ENCODE measurements around the gene OVOL1. TPM values are rescaled to one million over a fixed set of nuclear protein-coding genes. Genes with fewer than 3 reads are reported as not detected.
"Not testable (repeated sequence)": the region's sequence is repeated elsewhere in the genome, so short reads cannot be mapped to it uniquely, and the experiment has no call there.

OVOL1 gene
- 0.16 TPM in 2 replicates for total RNA-seq

DNA sequence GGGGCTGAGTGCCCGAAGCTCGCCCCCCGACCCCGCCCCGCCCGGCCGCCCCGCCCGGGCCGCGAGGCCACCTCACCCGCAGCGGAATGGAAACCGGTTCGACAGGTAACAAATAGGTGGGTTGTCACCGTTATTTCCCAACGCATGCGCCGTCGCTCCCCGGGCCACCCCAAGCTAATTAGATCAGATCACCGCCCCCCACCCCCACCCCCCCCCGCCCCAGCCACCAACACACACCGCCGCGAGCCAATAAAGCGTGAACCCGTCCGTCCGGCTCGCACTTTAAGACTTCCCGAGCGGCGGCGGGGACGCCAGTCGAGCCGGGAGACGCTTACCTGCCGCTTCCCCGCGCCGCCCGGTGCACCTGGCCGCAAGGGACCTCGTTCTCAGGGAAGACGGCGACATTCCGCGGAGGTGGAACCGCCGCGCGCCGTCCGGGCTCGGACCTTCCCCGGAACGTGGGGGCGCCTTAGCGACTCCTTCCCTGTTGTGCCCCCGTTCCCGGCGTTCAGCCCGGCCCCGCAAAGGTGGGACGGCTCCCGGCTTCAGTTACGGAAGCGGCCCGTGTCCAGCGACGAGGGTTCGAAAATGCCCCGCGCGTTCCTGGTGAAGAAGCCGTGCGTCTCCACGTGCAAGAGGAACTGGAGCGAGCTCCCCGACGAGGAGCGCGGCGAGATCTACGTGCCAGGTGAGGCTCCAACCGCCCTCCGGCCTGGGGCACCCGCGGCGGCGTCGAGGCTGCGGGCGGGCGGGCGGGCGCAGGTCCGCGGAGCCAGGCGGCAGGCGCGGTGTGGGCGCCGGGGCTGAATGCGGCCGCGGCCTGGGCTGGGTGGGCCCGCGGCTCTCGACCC lies at the start of gene OVOL1:
OVOL1 (plus strand) TSS at position 278 of the 851 bp plus-strand sequence; CDS start at position 589, 311 bp downstream.
- Mint-ChIP-seq H3K4me1 (ENCODE audit: low read depth) (peaks cover 37% of the 10 kb centered on the region), H3K36me3 (ENCODE audit: low read depth) (peaks cover 3% of the 10 kb centered on the region), H3K27me3 (ENCODE audit: low read depth) (peaks cover 39% of the 10 kb centered on the region), H3K27ac (no peak within 1 kb of the TSS), H3K9me3 (no peaks in the 10 kb centered on the region), H3K4me3 (ENCODE audit: low read depth) (peak within 1 kb of the TSS; percentile 51)
- no peak for DNase-seq (ENCODE audit: low spot score)
- intact Hi-C loops (cut with micrococcal nuclease): no loop called here

DNA sequence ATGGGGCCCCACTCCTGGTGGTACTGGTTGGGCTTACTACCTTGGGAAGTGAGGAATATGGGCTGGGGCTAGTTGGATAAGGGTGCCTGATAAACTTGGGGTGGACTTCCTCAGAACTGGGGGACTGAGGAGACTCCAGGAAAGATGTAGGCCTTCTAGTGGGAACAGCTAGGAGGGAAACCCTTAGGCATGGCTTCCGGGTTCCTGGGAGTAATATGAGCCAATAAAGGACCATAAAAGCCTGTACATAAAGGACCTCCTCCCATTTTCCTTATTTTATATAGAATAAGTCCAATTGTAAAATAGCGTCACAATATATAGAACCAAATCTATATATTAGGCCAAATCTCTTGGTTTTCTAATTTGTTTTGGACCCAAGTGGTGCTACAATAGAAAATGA lies 47.8 kb upstream of the OVOL1 start:
- Mint-ChIP-seq H3K27ac (no peak overlapping the region), H3K4me1 (ENCODE audit: low read depth) (no peaks in the 10 kb centered on the region), H3K27me3 (ENCODE audit: low read depth) (peaks cover 29% of the 10 kb centered on the region), H3K9me3 (peaks cover 12% of the 10 kb centered on the region), H3K4me3 (ENCODE audit: low read depth) (no peak overlapping the region), H3K36me3 (ENCODE audit: low read depth) (no peaks in the 10 kb centered on the region)
- intact Hi-C loops (cut with micrococcal nuclease): no loop called here
- no peak for DNase-seq (ENCODE audit: low spot score)

DNA sequence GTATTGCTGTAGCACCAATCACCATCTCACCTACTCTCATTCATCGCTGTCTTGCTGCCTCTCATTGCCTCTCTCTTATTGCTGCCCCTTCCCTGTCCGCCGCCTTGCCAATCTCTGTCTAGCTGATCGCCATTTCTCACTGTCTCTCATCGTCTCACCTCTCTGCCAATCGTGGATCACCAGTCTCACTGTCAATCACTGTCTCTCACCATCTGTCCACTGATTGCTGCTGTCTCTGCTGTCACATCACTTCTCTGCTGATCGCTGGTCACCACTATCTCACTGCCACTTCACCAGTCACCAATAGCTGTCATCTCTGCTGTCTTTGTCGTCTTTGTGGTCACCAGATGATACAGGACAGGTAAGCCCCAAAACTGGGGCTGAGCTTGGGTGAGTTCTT lies 45.7 kb upstream of the OVOL1 start:
- no peak overlapping the region for H3K4me3 Mint-ChIP-seq (ENCODE audit: low read depth)
- peaks cover 11% of the 10 kb centered on the region for H3K9me3 Mint-ChIP-seq
- no peaks in the 10 kb centered on the region for H3K36me3 Mint-ChIP-seq (ENCODE audit: low read depth)
- intact Hi-C loops (cut with micrococcal nuclease): no loop called here
- peaks cover 24% of the 10 kb centered on the region for H3K27me3 Mint-ChIP-seq (ENCODE audit: low read depth)
- no peak overlapping the region for H3K27ac Mint-ChIP-seq
- DNase-seq (ENCODE audit: low spot score): no peak
- H3K4me1 Mint-ChIP-seq (ENCODE audit: low read depth): no peaks in the 10 kb centered on the region

GRCh38 chr11:65742353-65742752 lies 44.5 kb upstream of the OVOL1 start:
- Mint-ChIP-seq H3K9me3 (no peaks in the 10 kb centered on the region), H3K4me1 (ENCODE audit: low read depth) (no peaks in the 10 kb centered on the region), H3K36me3 (ENCODE audit: low read depth) (no peaks in the 10 kb centered on the region), H3K4me3 (ENCODE audit: low read depth) (no peak overlapping the region), H3K27me3 (ENCODE audit: low read depth) (peaks cover 21% of the 10 kb centered on the region), H3K27ac (no peak overlapping the region)
- intact Hi-C loops (cut with micrococcal nuclease): no loop called here
- no peak for DNase-seq (ENCODE audit: low spot score)

DNA sequence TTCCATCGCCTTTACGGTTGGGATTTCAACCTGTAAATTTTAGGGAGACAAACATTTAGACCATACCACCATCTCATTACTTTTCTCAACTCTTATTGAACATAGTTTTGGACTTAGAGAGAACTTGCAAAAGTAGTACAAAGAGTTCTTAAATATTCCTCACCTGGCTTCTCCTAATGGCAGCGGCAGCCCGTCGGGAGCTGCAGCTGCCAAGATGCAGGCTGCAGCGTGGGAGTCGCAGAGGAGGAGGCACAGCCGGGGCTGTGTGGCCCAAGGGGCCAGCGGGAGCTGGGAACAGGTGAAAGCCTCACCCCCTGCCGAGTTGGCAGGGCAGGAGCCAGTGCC lies 43.2 kb upstream of the OVOL1 start:
- H3K9me3 Mint-ChIP-seq: no peaks in the 10 kb centered on the region
- H3K27me3 Mint-ChIP-seq (ENCODE audit: low read depth): peaks cover 17% of the 10 kb centered on the region
- H3K36me3 Mint-ChIP-seq (ENCODE audit: low read depth): no peaks in the 10 kb centered on the region
- no peak overlapping the region for H3K27ac Mint-ChIP-seq
- intact Hi-C loops (cut with micrococcal nuclease): no loop called here
- no peak overlapping the region for H3K4me3 Mint-ChIP-seq (ENCODE audit: low read depth)
- DNase-seq (ENCODE audit: low spot score): no peak
- no peaks in the 10 kb centered on the region for H3K4me1 Mint-ChIP-seq (ENCODE audit: low read depth)

DNA sequence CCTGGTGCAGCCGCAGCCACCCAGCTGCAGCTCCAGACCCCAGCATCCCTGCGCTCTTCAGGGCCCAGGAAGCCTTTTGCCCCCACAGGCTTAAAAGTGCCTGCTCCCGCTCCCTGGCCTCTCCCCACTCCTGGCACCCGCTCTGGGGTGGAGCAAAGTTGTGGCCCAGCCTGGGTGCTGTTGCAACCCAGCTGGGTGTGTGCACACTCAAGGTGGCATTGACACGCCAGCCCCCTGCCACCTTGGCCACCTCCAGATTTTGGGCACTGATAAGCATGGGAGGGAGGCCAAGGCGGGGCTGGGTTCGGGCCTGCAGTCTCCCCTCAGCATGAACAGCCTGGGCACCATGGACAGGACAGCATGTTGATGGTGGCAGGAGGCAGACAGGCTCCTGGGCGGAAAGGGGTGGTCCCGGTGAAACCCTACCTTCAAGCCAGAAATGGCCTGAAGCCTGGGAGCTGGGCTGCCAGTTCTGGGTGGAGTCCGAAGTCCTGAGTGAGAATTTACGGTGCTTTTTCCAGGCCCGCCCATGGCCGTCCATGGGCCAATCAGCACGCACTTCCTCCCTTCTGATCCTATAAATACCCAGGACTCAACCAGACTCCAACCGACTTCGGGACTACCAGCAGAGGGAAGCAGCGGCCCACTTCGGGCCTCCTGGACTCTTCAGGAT lies 42.7 kb upstream of the OVOL1 start:
- Mint-ChIP-seq H3K4me1 (ENCODE audit: low read depth) (no peaks in the 10 kb centered on the region), H3K36me3 (ENCODE audit: low read depth) (no peaks in the 10 kb centered on the region), H3K27me3 (ENCODE audit: low read depth) (peaks cover 21% of the 10 kb centered on the region), H3K4me3 (ENCODE audit: low read depth) (no peak overlapping the region), H3K9me3 (no peaks in the 10 kb centered on the region), H3K27ac (no peak overlapping the region)
- intact Hi-C loops (cut with micrococcal nuclease): no loop called here
- DNase-seq (ENCODE audit: low spot score): no peak

DNA sequence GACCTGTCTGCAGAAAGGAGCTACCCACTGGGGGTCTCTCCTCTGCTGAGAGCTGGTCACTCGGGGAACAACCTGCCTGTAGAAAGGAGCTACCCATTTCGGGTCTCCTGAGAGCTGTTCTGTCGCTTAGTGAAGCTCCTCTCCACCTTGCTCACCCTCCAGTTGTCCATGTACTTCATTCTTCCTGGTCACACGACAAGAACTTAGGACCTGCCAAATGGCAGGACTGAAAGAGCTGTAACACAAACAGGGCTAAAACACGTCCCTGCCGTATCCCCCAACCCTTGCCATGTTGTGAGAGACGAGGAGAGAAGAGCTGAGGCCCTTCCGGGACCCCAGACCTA lies 42.2 kb upstream of the OVOL1 start:
- Mint-ChIP-seq H3K9me3 (no peaks in the 10 kb centered on the region), H3K4me1 (ENCODE audit: low read depth) (no peaks in the 10 kb centered on the region), H3K4me3 (ENCODE audit: low read depth) (no peak overlapping the region), H3K27ac (no peak overlapping the region), H3K36me3 (ENCODE audit: low read depth) (no peaks in the 10 kb centered on the region), H3K27me3 (ENCODE audit: low read depth) (peaks cover 25% of the 10 kb centered on the region)
- DNase-seq (ENCODE audit: low spot score): no peak
- intact Hi-C loops (cut with micrococcal nuclease): no loop called here

- H3K27ac Mint-ChIP-seq: no peak overlapping the region
- no peak for DNase-seq (ENCODE audit: low spot score)
- no peak overlapping the region for H3K4me3 Mint-ChIP-seq (ENCODE audit: low read depth)
- H3K4me1 Mint-ChIP-seq (ENCODE audit: low read depth): no peaks in the 10 kb centered on the region
- H3K27me3 Mint-ChIP-seq (ENCODE audit: low read depth): peaks cover 28% of the 10 kb centered on the region
- no peaks in the 10 kb centered on the region for H3K36me3 Mint-ChIP-seq (ENCODE audit: low read depth)
- intact Hi-C loops (cut with micrococcal nuclease): no loop called here
- H3K9me3 Mint-ChIP-seq: no peaks in the 10 kb centered on the region
These were observed 41.8 kb upstream of the OVOL1 start for GRCh38 chr11:65745049-65745448.

- intact Hi-C loops (cut with micrococcal nuclease): loop anchor here (10.0 kb wide), 1 partner anchor 53 kb away; no protein-coding TSS in a partner anchor
- not testable (repeated sequence) for H3K27me3 Mint-ChIP-seq (ENCODE audit: low read depth); H3K36me3 Mint-ChIP-seq (ENCODE audit: low read depth); H3K4me3 Mint-ChIP-seq (ENCODE audit: low read depth); H3K9me3 Mint-ChIP-seq; H3K4me1 Mint-ChIP-seq (ENCODE audit: low read depth); DNase-seq (ENCODE audit: low spot score); H3K27ac Mint-ChIP-seq
These were observed 24.7 kb upstream of the OVOL1 start for GRCh38 chr11:65762169-65762568.

- DNase-seq (ENCODE audit: low spot score); H3K36me3 Mint-ChIP-seq (ENCODE audit: low read depth); H3K27me3 Mint-ChIP-seq (ENCODE audit: low read depth); H3K27ac Mint-ChIP-seq; H3K4me3 Mint-ChIP-seq (ENCODE audit: low read depth); H3K4me1 Mint-ChIP-seq (ENCODE audit: low read depth); H3K9me3 Mint-ChIP-seq: not testable (repeated sequence)
- intact Hi-C loops (cut with micrococcal nuclease): loop anchor here (10.0 kb wide), 1 partner anchor 52 kb away; no protein-coding TSS in a partner anchor
These were observed 24.0 kb upstream of the OVOL1 start for GRCh38 chr11:65762816-65763215.

- Mint-ChIP-seq H3K4me1 (ENCODE audit: low read depth) (peaks cover 4% of the 10 kb centered on the region), H3K9me3 (no peaks in the 10 kb centered on the region), H3K4me3 (ENCODE audit: low read depth) (no peak overlapping the region), H3K27ac (no peak overlapping the region), H3K27me3 (ENCODE audit: low read depth) (peaks cover 2% of the 10 kb centered on the region), H3K36me3 (ENCODE audit: low read depth) (no peaks in the 10 kb centered on the region)
- intact Hi-C loops (cut with micrococcal nuclease): loop anchor here (10.0 kb wide), 1 partner anchor 50 kb away; no protein-coding TSS in a partner anchor
- no peak for DNase-seq (ENCODE audit: low spot score)
These were observed 22.4 kb upstream of the OVOL1 start for GRCh38 chr11:65764434-65764833.

DNA sequence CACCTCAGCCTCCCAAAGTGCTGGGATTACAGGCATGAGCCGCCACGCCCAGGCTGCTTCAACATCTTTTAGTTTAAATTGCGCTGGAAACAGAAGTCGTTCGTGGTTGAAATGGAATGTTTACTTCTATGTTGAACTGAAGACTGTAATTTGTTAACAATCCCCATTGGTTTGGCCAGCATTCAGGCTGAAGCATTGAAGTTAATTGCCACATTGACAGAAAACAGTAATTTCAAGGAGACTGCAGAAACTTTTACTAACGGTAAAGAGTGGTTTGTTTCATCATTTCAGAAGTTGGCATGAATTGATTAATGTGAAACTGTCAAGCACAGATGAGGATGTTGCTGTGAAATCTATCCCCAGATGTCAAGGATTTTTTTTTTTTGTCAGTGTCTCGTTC lies 20.3 kb upstream of the OVOL1 start:
- peaks cover under 1% of the 10 kb centered on the region for H3K27me3 Mint-ChIP-seq (ENCODE audit: low read depth)
- H3K4me3 Mint-ChIP-seq (ENCODE audit: low read depth): no peak overlapping the region
- no peaks in the 10 kb centered on the region for H3K36me3 Mint-ChIP-seq (ENCODE audit: low read depth)
- H3K9me3 Mint-ChIP-seq: no peaks in the 10 kb centered on the region
- intact Hi-C loops (cut with micrococcal nuclease): loop anchor here (10.0 kb wide), 1 partner anchor 48 kb away; no protein-coding TSS in a partner anchor
- peaks cover 8% of the 10 kb centered on the region for H3K4me1 Mint-ChIP-seq (ENCODE audit: low read depth)
- no peak overlapping the region for H3K27ac Mint-ChIP-seq
- DNase-seq (ENCODE audit: low spot score): no peak

DNA sequence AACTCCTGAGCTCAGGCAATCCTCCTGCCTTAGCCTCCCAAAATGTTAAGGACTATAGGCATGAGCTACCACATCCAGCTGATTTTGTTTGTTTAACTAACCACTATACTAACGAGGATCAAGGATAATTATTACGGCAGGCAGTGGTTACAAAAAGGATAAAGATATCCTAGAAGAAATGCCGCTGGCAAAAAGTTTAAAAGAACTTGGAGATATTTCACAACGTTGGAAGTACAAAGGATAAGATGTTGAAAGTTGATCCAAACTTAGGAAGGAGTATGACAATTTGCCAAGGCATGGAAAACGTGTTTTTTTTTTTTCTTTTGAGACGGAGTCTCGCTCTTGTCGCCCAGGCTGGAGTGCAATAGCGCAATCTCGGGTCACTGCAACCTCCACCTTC lies 19.5 kb upstream of the OVOL1 start:
- no peak for DNase-seq (ENCODE audit: low spot score)
- no peaks in the 10 kb centered on the region for H3K27me3 Mint-ChIP-seq (ENCODE audit: low read depth)
- H3K9me3 Mint-ChIP-seq: no peaks in the 10 kb centered on the region
- peaks cover 8% of the 10 kb centered on the region for H3K4me1 Mint-ChIP-seq (ENCODE audit: low read depth)
- no peak overlapping the region for H3K4me3 Mint-ChIP-seq (ENCODE audit: low read depth)
- intact Hi-C loops (cut with micrococcal nuclease): loop anchor here (10.0 kb wide), 1 partner anchor 47 kb away; no protein-coding TSS in a partner anchor
- H3K36me3 Mint-ChIP-seq (ENCODE audit: low read depth): no peaks in the 10 kb centered on the region
- H3K27ac Mint-ChIP-seq: no peak overlapping the region
